GM19395 (cell line): Measurements from ENCODE around the gene SLC17A9.

ENCODE experiments used
- ATAC-seq: cut with Tn5 transposase; IDR thresholded peaks from one replicate; pipeline ENCODE4 v1.9.1; 2021; ENCODE audit warnings: mild to moderate bottlenecking, moderate library complexity; ENCODE audit not compliant: unreplicated experiment

Gene SLC17A9

GRCh38 chr20:62937268-62938104, 15.0 kb upstream of the SLC17A9 start:
- ATAC-seq = peak; percentile 82

GRCh38 chr20:62938105-62938888, 14.2 kb upstream of the SLC17A9 start, which contains the start of gene GID8:
Gene GID8, plus strand, starts transcription at chr20:62938147. Its CDS starts 3,356 bp downstream, at chr20:62941503.
- ATAC-seq = peak; percentile 45

GRCh38 chr20:62940875-62941274, 11.6 kb upstream of the SLC17A9 start:
- no peak for ATAC-seq

GRCh38 chr20:62941792-62942191, 10.7 kb upstream of the SLC17A9 start:
- ATAC-seq = no peak

- ATAC-seq = no peak
Observed at GRCh38 chr20:62942456-62942855, 10.1 kb upstream of the SLC17A9 start.

GRCh38 chr20:62943396-62943795, 9.1 kb upstream of the SLC17A9 start:
- no peak for ATAC-seq

GRCh38 chr20:62944184-62944583, 8.3 kb upstream of the SLC17A9 start:
- ATAC-seq = no peak

GRCh38 chr20:62944746-62945145, 7.8 kb upstream of the SLC17A9 start:
- no peak for ATAC-seq

- no peak for ATAC-seq
Observed at GRCh38 chr20:62945771-62946339, 6.7 kb upstream of the SLC17A9 start.

- no peak for ATAC-seq
Observed at GRCh38 chr20:62946918-62947317, 5.6 kb upstream of the SLC17A9 start.

GRCh38 chr20:62947532-62948300, 4.8 kb upstream of the SLC17A9 start:
- ATAC-seq = no peak

GRCh38 chr20:62949153-62949821, 3.2 kb upstream of the SLC17A9 start:
- ATAC-seq = no peak

- no peak for ATAC-seq
Observed at GRCh38 chr20:62949962-62950361, 2.5 kb upstream of the SLC17A9 start.

- no peak for ATAC-seq
Observed at GRCh38 chr20:62950741-62951140, 1.8 kb upstream of the SLC17A9 start.

GRCh38 chr20:62951143-62951895, 1.2 kb upstream of the SLC17A9 start:
- ATAC-seq = no peak

GRCh38 chr20:62951896-62952372, 575 bp upstream of the SLC17A9 start:
- no peak for ATAC-seq

GRCh38 chr20:62952968-62953838, 694 bp downstream of the SLC17A9 start:
- no peak for ATAC-seq
